Activated naive CD8-positive, alpha-beta T cell treated with anti-CD3 and anti-CD28 coated beads, Interleukin-2, amount 10 ng/mL, durations not matched to agents 7 days and 5 days (primary cell): ENCODE results near the gene MTHFSD. TPM values are rescaled to one million over a fixed set of nuclear protein-coding genes. Genes with fewer than 3 reads are reported as not detected.

Source experiments
- ATAC-seq: fragments of 150-1000 bp; cut with Tn5 transposase; one replicate; pipeline ENCODE4 v1.10.0; 2021; ENCODE audit warnings: low read depth, moderate library complexity
- POLR2A ChIA-PET: fragments of 350-600 bp; sonication (Branson Sonifier 250); formaldehyde crosslinking; loops from one replicate; lab custom pipeline; 2021; ENCODE audit warnings: antibody characterized with exemption; lab: Charles Lee
- DNase-seq: peaks from one replicate; pipeline ENCODE4 v3.0.0; 2021
- H3K27ac Mint-ChIP-seq: one replicate; pipeline ENCODE4 v1.8.0; 2022; ENCODE audit warnings: mild to moderate bottlenecking, mixed read lengths
- H3K27me3 Mint-ChIP-seq: one replicate; pipeline ENCODE4 v1.8.0; 2022; ENCODE audit warnings: mild to moderate bottlenecking, moderate library complexity, mixed read lengths
- H3K36me3 Mint-ChIP-seq: one replicate; pipeline ENCODE4 v1.8.0; 2021; ENCODE audit warnings: mild to moderate bottlenecking, mixed read lengths
- H3K4me1 Mint-ChIP-seq: one replicate; pipeline ENCODE4 v1.8.0; 2021; ENCODE audit warnings: mixed read lengths
- H3K4me3 Mint-ChIP-seq: one replicate; pipeline ENCODE4 v1.8.0; 2022; ENCODE audit warnings: mild to moderate bottlenecking, moderate library complexity, mixed read lengths
- H3K9me3 Mint-ChIP-seq: one replicate; pipeline ENCODE4 v1.8.0; 2021; ENCODE audit warnings: mixed read lengths
- total RNA-seq, 2 experiments: library from RNA; stranded (reverse); gene quantifications; one replicate each; pipeline ENCODE4 v1.2.3, GENCODE V29; 2021

Gene MTHFSD
- total RNA-seq, 2 experiments from 2014 or later: 33.2 to 34.6 TPM

DNA sequence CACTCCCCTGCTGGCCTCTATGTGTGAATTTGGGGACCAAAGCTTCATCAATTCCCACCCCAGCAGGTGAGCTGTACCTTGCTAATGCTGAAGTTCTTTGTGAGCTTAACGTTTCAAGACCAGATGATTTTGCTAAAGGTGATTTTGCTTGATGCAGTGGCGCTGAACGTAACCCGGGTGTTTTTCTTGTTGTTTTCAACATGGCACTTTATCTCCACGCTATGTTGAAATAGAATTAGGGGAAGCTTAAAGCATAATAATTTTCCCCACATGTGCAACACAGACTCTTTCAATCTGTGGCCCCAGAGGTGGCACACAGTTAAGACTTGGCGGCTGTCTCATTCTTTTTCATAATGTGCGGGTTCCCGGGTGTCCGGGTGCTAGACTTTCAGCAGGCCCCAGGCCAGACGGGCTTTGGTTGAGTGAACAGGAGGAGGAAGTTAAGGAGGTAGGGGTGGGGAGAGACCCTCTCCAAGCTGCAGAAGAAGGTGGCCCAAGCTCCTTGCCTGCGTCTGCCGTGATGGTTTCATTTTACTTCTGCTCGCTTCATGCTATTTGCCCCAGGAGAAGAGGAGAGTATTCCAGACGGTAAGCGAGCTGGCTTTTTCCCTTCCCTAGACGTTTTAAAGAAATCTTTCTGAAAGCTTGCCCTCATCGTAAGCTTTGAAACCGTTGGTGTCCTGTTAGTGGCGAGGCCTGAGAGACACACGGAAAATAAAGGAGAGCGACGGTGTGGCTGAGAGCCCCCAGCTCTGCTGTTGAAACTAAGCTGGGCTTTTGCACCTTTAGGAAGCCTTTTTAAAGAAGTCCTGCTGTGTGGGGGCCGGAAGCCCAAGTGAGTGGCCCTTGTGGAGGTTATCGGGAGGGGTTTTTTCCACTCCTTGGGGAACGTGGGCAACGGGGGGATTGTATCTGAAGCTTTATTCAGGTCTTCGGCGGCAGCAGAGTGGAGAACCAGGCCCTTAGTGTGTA is 15.8 kb upstream of the MTHFSD start:
- Mint-ChIP-seq H3K9me3 (no peaks in the 10 kb centered on the region), H3K27ac (no peak overlapping the region), H3K4me3 (no peak overlapping the region), H3K27me3 (peaks cover 61% of the 10 kb centered on the region), H3K4me1 (no peaks in the 10 kb centered on the region), H3K36me3 (no peaks in the 10 kb centered on the region)
- POLR2A ChIA-PET: no interaction called here
- ATAC-seq (no peak), DNase-seq (no peak)

DNA sequence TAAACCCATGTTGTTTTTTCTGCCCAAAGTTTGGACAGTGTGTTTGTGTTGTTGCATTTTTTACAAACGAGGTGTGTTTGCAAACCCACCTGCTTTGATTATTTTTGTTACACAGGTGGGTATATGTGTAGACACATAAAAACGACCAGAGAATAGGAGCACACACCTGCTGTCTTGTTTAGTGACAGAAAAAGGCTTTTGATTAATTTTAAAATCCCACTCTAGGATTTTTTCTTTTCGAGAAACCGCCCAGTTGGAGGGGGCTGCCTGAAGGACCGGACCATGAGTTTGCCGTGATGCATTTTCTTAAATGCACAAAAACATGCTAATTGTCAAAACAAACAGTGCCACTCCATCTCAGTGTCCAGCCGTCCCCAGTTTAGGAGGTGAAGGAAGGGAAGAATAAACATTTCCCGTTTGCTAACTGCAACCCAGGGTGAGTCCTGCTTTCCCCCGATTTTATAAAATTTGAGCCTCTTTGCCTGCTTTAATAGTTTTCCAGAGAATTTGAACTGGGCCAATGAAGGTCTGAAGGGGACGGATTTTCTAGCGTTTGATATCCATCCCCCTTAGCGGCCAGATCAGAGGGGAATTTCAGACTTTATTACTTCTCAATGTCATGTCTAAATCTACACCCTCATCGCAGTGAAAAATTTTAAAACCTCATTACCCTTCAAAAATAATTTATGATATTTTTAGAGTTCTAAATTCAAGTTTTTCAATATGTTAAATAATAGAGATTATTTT is 14.8 kb upstream of the MTHFSD start:
- POLR2A ChIA-PET: no interaction called here
- H3K27ac Mint-ChIP-seq: no peak overlapping the region
- H3K4me1 Mint-ChIP-seq: no peaks in the 10 kb centered on the region
- peaks cover 62% of the 10 kb centered on the region for H3K27me3 Mint-ChIP-seq
- no peaks in the 10 kb centered on the region for H3K36me3 Mint-ChIP-seq
- ATAC-seq: no peak
- no peaks in the 10 kb centered on the region for H3K9me3 Mint-ChIP-seq
- DNase-seq: no peak
- H3K4me3 Mint-ChIP-seq: no peak overlapping the region

DNA sequence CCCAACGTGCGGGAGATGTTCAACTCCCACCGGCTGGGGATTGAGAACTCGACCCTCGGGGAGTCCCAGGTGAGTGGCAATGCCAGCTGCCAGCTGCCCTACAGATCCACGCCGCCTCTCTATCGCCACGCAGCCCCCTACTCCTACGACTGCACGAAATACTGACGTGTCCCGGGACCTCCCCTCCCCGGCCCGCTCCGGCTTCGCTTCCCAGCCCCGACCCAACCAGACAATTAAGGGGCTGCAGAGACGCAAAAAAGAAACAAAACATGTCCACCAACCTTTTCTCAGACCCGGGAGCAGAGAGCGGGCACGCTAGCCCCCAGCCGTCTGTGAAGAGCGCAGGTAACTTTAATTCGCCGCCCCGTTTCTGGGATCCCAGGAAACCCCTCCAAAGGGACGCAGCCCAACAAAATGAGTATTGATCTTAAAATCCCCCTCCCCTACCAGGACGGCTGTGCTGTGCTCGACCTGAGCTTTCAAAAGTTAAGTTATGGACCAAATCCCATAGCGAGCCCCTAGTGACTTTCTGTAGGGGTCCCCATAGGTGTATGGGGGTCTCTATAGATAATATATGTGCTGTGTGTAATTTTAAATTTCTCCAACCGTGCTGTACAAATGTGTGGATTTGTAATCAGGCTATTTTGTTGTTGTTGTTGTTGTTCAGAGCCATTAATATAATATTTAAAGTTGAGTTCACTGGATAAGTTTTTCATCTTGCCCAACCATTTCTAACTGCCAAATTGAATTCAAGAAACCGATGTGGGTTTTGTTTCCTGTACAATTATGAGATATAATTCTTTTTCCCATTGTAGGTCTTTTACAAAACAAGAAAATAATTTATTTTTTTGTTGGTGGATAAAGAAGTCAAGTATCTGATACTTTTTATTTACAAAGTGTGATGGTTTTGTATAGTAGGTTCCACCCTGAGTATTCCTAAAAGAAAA is 13.9 kb upstream of the MTHFSD start:
- H3K27ac Mint-ChIP-seq: peak overlapping the region; percentile 21
- POLR2A ChIA-PET: no interaction called here
- peaks cover 2% of the 10 kb centered on the region for H3K4me1 Mint-ChIP-seq
- peaks cover 64% of the 10 kb centered on the region for H3K27me3 Mint-ChIP-seq
- H3K9me3 Mint-ChIP-seq: no peaks in the 10 kb centered on the region
- ATAC-seq (no peak), DNase-seq (no peak)
- H3K4me3 Mint-ChIP-seq: no peak overlapping the region
- no peaks in the 10 kb centered on the region for H3K36me3 Mint-ChIP-seq

DNA sequence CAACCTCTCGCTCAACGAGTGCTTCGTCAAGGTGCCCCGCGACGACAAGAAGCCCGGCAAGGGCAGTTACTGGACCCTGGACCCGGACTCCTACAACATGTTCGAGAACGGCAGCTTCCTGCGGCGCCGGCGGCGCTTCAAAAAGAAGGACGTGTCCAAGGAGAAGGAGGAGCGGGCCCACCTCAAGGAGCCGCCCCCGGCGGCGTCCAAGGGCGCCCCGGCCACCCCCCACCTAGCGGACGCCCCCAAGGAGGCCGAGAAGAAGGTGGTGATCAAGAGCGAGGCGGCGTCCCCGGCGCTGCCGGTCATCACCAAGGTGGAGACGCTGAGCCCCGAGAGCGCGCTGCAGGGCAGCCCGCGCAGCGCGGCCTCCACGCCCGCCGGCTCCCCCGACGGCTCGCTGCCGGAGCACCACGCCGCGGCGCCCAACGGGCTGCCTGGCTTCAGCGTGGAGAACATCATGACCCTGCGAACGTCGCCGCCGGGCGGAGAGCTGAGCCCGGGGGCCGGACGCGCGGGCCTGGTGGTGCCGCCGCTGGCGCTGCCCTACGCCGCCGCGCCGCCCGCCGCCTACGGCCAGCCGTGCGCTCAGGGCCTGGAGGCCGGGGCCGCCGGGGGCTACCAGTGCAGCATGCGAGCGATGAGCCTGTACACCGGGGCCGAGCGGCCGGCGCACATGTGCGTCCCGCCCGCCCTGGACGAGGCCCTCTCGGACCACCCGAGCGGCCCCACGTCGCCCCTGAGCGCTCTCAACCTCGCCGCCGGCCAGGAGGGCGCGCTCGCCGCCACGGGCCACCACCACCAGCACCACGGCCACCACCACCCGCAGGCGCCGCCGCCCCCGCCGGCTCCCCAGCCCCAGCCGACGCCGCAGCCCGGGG is 12.9 kb upstream of the MTHFSD start:
- Mint-ChIP-seq H3K27me3 (peaks cover 64% of the 10 kb centered on the region), H3K36me3 (no peaks in the 10 kb centered on the region), H3K4me3 (no peak overlapping the region), H3K4me1 (peaks cover 7% of the 10 kb centered on the region), H3K27ac (no peak overlapping the region), H3K9me3 (no peaks in the 10 kb centered on the region)
- POLR2A ChIA-PET: no interaction called here
- DNase-seq (peak; percentile 33), ATAC-seq (no peak)

DNA sequence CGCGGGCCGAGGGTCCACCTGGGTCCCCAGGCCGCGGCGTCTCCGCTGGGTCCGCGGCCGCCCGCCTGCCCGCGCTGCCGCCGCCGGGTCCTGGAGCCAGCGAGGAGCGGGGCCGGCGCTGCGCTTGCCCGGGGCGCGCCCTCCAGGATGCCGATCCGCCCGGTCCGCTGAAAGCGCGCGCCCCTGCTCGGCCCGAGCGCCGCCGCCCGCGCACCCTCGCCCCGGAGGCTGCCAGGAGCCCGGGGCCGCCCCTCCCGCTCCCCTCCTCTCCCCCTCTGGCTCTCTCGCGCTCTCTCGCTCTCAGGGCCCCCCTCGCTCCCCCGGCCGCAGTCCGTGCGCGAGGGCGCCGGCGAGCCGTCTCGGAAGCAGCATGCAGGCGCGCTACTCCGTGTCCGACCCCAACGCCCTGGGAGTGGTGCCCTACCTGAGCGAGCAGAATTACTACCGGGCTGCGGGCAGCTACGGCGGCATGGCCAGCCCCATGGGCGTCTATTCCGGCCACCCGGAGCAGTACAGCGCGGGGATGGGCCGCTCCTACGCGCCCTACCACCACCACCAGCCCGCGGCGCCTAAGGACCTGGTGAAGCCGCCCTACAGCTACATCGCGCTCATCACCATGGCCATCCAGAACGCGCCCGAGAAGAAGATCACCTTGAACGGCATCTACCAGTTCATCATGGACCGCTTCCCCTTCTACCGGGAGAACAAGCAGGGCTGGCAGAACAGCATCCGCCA is 12.1 kb upstream of the MTHFSD start:
- ATAC-seq (no peak), DNase-seq (peak; percentile 45)
- Mint-ChIP-seq H3K4me1 (peaks cover 7% of the 10 kb centered on the region), H3K9me3 (no peaks in the 10 kb centered on the region), H3K27ac (no peak overlapping the region), H3K36me3 (no peaks in the 10 kb centered on the region), H3K27me3 (peaks cover 64% of the 10 kb centered on the region), H3K4me3 (no peak overlapping the region)
- POLR2A ChIA-PET: no interaction called here

DNA sequence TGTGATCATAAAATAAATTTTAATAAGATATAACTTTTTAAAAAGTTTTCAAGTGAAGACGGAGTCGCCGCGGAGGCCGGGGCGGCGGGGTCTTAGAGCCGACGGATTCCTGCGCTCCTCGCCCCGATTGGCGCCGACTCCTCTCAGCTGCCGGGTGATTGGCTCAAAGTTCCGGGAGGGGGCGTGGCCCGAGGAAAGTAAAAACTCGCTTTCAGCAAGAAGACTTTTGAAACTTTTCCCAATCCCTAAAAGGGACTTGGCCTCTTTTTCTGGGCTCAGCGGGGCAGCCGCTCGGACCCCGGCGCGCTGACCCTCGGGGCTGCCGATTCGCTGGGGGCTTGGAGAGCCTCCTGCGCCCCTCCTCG is 11.5 kb upstream of the MTHFSD start, which contains the start of gene FOXC2:
Gene FOXC2, plus strand, starts transcription at position 229 of the 365 bp plus-strand sequence. CDS start 507 bp downstream, outside the sequence.
- H3K9me3 Mint-ChIP-seq: no peaks in the 10 kb centered on the region
- ATAC-seq (no peak), DNase-seq (peak; percentile 35)
- POLR2A ChIA-PET: no interaction called here
- H3K36me3 Mint-ChIP-seq: no peaks in the 10 kb centered on the region
- H3K4me1 Mint-ChIP-seq: peaks cover 7% of the 10 kb centered on the region
- H3K4me3 Mint-ChIP-seq: no peak within 1 kb of the TSS
- H3K27me3 Mint-ChIP-seq: peaks cover 66% of the 10 kb centered on the region
- H3K27ac Mint-ChIP-seq: no peak within 1 kb of the TSS

DNA sequence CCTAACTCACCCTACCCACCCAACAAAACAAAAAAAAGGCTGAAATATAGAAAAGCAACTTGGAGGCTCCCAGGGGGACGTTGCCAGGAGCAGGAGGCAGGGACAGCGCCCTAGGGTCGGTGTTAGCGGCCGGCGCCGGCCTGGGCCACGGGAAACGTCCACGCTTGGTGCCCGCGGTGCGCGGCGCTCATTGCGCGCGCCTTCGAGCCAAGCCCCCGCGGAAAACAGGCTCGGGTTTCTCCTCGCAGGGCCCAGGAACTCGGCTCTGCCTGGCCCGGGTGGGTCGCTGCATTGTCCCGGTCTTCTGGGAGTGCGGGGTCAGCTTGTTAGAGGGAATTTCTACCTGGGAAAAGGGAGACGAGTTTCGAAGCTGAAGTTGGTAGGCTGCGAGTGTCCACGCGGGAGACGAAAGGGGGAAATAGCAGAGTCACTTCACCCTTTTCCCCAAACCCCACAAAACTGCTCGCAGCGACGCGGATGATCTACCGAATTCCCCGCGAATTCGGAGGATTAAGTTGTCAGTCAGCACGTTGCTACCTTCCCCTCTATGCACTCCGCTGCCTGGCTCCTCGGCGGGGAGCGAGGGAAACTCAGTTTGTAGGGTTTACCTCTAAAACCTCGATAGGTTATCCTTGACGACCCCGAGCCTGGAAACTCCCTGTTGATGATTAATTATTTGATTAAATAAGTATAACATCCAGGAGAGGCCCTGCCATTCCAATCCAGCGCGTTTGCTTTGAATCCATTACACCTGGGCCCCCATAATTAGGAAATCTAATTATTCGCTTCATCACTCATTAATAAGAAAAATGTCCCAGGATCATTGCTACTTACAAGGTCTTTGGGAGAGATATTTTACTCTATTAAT is 10.8 kb upstream of the MTHFSD start:
- Mint-ChIP-seq H3K36me3 (no peaks in the 10 kb centered on the region), H3K4me1 (peaks cover 7% of the 10 kb centered on the region), H3K27me3 (peaks cover 63% of the 10 kb centered on the region), H3K9me3 (no peaks in the 10 kb centered on the region), H3K27ac (no peak overlapping the region), H3K4me3 (no peak overlapping the region)
- ATAC-seq (no peak), DNase-seq (no peak)
- POLR2A ChIA-PET: no interaction called here

DNA sequence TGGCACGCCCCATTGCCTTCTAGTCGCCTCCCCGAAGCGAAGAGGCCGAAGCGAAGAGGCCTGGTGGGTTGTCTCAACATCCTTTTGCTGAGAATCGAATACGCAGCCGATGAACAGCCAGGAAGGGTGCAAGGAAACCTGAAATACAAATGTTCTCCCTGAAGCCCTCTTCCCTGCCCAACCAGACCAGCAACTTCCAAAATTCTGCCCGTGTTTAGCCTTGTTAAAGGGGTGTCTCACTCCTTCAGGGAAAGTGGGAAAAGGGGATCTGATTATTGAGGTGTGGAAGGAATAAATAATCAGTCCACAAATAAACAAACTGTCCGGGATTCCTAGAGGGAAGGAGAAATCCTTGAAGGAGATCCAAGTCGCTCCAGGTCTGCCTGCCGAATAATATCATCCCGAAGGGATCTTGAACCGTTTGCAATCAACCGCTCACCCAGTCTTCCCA is 10.2 kb upstream of the MTHFSD start:
- H3K27me3 Mint-ChIP-seq: peaks cover 59% of the 10 kb centered on the region
- H3K36me3 Mint-ChIP-seq: no peaks in the 10 kb centered on the region
- H3K9me3 Mint-ChIP-seq: no peaks in the 10 kb centered on the region
- POLR2A ChIA-PET: no interaction called here
- no peak for ATAC-seq
- H3K4me1 Mint-ChIP-seq: peaks cover 7% of the 10 kb centered on the region
- H3K27ac Mint-ChIP-seq: no peak overlapping the region
- H3K4me3 Mint-ChIP-seq: no peak overlapping the region
- no peak for DNase-seq

DNA sequence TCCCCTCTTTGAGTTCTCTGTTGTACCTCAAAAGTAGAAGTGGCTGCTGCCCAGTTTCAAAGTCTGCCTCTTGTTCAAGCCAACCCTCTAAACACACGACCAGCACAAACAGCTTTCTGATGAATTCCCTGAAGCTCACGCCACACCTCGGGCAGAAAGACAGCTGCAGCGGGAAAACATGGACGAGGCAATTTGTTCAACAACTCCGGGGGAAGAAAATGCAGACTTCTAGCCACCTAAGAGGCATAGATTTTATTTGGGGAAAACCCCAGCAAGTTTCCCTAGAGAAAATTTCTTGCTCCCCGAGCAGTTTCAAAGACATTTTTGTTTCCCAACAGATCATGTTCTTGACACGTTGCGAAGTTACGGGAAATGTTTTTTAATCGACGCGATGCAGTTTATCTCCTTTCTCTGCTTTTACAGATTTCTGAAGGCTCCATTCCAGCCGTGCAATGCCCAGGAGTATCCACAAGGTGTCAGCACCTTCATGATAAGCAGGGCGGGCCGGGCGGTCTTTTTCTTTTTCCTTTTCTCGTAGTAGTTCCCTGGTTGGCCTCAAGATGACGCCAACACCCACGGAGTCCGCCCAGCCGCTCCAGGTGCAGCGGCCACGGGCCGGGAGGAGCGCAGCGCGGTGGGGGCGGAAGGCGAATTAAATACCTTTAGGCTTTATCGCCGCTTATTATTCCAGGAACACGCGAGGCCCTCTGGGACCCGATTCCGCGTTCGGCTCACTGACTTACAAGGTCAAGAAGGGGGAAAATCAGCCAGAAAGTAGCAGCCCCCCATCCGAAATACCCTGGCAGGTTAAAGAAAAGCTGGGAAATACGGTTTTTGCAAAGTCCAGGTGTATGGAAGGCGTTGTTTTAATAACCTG is 8.7 kb upstream of the MTHFSD start:
- Mint-ChIP-seq H3K9me3 (no peaks in the 10 kb centered on the region), H3K4me1 (peaks cover 7% of the 10 kb centered on the region), H3K27me3 (peaks cover 45% of the 10 kb centered on the region), H3K27ac (no peak overlapping the region), H3K4me3 (peak overlapping the region; percentile 45), H3K36me3 (no peaks in the 10 kb centered on the region)
- DNase-seq (peak; percentile 81), ATAC-seq (peak; percentile 70)
- POLR2A ChIA-PET: no interaction called here

DNA sequence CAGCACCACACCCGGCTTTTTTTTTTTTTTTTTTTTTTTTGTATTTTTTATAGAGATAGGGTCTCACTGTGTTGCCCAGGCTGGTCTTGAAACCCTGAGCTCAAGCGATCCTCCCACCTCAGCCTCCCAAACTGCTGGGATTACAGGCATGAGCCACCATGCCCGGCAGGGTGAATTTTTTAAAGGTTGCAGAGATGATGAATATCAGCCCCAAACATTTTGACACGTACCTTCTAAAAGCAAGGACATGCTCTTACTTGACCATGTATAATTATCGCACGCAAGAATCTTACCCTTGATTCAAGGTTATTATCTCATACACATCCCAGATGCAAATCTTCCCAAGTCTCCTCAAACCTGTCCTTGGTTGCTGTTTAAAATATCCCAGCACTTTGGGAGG is 7.3 kb upstream of the MTHFSD start:
- H3K27me3 Mint-ChIP-seq: peaks cover 41% of the 10 kb centered on the region
- DNase-seq: no peak
- no peak overlapping the region for H3K4me3 Mint-ChIP-seq
- H3K4me1 Mint-ChIP-seq: peaks cover 7% of the 10 kb centered on the region
- no peaks in the 10 kb centered on the region for H3K36me3 Mint-ChIP-seq
- no peak overlapping the region for H3K27ac Mint-ChIP-seq
- no peaks in the 10 kb centered on the region for H3K9me3 Mint-ChIP-seq
- no peak for ATAC-seq
- POLR2A ChIA-PET: no interaction called here
